Gastroesophageal sphincter (tissue), 3 donors: Measurements from ENCODE around the gene GDAP2.

Experiments used
- CTCF ChIP-seq, 4 experiments: fragments of 200-600 bp in 2 of 4; fragments of 450-650 bp in 2 of 4; sonication (generic) in 1 of 4; IDR thresholded peaks; one replicate each; pipeline ENCODE4 v1.5.1; 2017 to 2019; ENCODE audit warnings: antibody characterized with exemption in 4 of 4, mild to moderate bottlenecking in 2 of 4, moderate library complexity in 2 of 4
- POLR2A ChIP-seq, 2 donors: fragments of 450-650 bp; IDR thresholded peaks; one replicate each; pipeline ENCODE4 v1.6.1; 2017; ENCODE audit warnings: antibody characterized with exemption in 2 of 2, mild to moderate bottlenecking in 2 of 2, moderate library complexity in 1 of 2

- TF ChIP-seq CTCF (IDR thresholded peaks at IDR 0.05) (no peak), POLR2A (IDR thresholded peaks at IDR 0.05) (no peak)
Observed at GRCh38 chr1:117928881-117929342, 509 bp downstream of the GDAP2 start.
